Liver (tissue), 9 donors: ENCODE data around the gene VAMP1. TPM values are rescaled to one million over a fixed set of nuclear protein-coding genes. Genes with fewer than 3 reads are reported as not detected.
"Not testable (repeated sequence)": the region's sequence is repeated elsewhere in the genome, so short reads cannot be mapped to it uniquely, and the experiment has no call there.

ENCODE experiments used
- DNase-seq: peaks from one replicate; pipeline ENCODE4 v3.0.0-alpha.2; 2017; ENCODE audit warnings: low spot score
- H3K27ac ChIP-seq, 2 donors: one replicate each; pipeline ENCODE4 v1.7.0; 2013; ENCODE audit warnings: inconsistent platforms in 2 of 2, low read length in 2 of 2, control low read depth in 1 of 2, low read depth in 1 of 2, mild to moderate bottlenecking in 1 of 2
- H3K27me3 ChIP-seq, 4 donors: one replicate each; pipeline versions ENCODE4 v1.6.1 to v1.7.0; 2013; ENCODE audit warnings: low read length in 3 of 4, inconsistent platforms in 1 of 4, mild to moderate bottlenecking in 1 of 4, moderate library complexity in 1 of 4; ENCODE audit not compliant: control insufficient read depth in 4 of 4, insufficient read depth in 4 of 4
- H3K36me3 ChIP-seq, 4 donors: one replicate each; pipeline versions ENCODE4 v1.6.1 to v1.7.0; 2013; ENCODE audit warnings: low read length in 3 of 4, mild to moderate bottlenecking in 3 of 4, low read depth in 1 of 4, moderate library complexity in 1 of 4; ENCODE audit not compliant: control insufficient read depth in 4 of 4, insufficient read depth in 3 of 4
- H3K4me1 ChIP-seq, 4 donors: one replicate each; pipeline versions ENCODE4 v1.6.1 to v1.7.0; 2013; ENCODE audit warnings: low read length in 3 of 4, mild to moderate bottlenecking in 3 of 4, moderate library complexity in 1 of 4; ENCODE audit not compliant: control insufficient read depth in 4 of 4, insufficient read depth in 4 of 4
- H3K4me3 ChIP-seq, 3 donors: one replicate each; pipeline versions ENCODE4 v1.6.1 to v1.7.0; 2013; ENCODE audit warnings: low read length in 3 of 3, control low read depth in 1 of 3, low read depth in 1 of 3, mild to moderate bottlenecking in 1 of 3
- H3K9ac ChIP-seq, 2 donors: one replicate each; pipeline ENCODE4 v1.7.0; 2013; ENCODE audit warnings: low read length in 2 of 2, mild to moderate bottlenecking in 2 of 2, moderate library complexity in 2 of 2, control low read depth in 1 of 2, low read depth in 1 of 2
- H3K9me3 ChIP-seq, 4 donors: one replicate each; pipeline versions ENCODE4 v1.6.1 to v1.7.0; 2013; ENCODE audit warnings: low read length in 3 of 4; ENCODE audit not compliant: control insufficient read depth in 4 of 4
- ATF3 ChIP-seq: IDR thresholded peaks from 2 replicates; pipeline ENCODE4 v1.6.1; 2016; ENCODE audit warnings: antibody characterized with exemption
- EGR1 ChIP-seq, 2 donors: IDR thresholded peaks; 2 replicates each; pipeline ENCODE4 v1.6.1; 2016 to 2018; ENCODE audit warnings: antibody characterized with exemption in 2 of 2, low read depth in 2 of 2
- FOXA1 ChIP-seq: IDR thresholded peaks from 2 replicates; pipeline ENCODE4 v1.6.1; 2016; ENCODE audit warnings: antibody characterized with exemption
- FOXA2 ChIP-seq: IDR thresholded peaks from 2 replicates; pipeline ENCODE4 v1.6.1; 2016; ENCODE audit warnings: antibody characterized with exemption
- GABPA ChIP-seq, 2 donors: IDR thresholded peaks in 1 of 2; conservative IDR thresholded peaks in 1 of 2; 2 replicates each; pipeline ENCODE4 v1.6.1; 2016; ENCODE audit warnings: antibody characterized with exemption in 2 of 2, mild to moderate bottlenecking in 1 of 2, moderate library complexity in 1 of 2
- HNF4A ChIP-seq, 2 donors: conservative IDR thresholded peaks; 2 replicates each; pipeline ENCODE4 v1.6.1; 2016; ENCODE audit warnings: antibody characterized with exemption in 2 of 2, mild to moderate bottlenecking in 2 of 2
- HNF4G ChIP-seq: IDR thresholded peaks from 2 replicates; pipeline ENCODE4 v1.6.1; 2016; ENCODE audit warnings: antibody characterized with exemption
- JUND ChIP-seq, 2 donors: IDR thresholded peaks; 2 replicates each; pipeline ENCODE4 v1.6.1; 2016; ENCODE audit warnings: antibody characterized with exemption in 2 of 2
- MAX ChIP-seq: IDR thresholded peaks from 2 replicates; pipeline ENCODE4 v1.6.1; 2016; ENCODE audit warnings: antibody characterized with exemption
- NR2F2 ChIP-seq: IDR thresholded peaks from 2 replicates; pipeline ENCODE4 v1.6.1; 2016; ENCODE audit warnings: antibody characterized with exemption
- RAD21 ChIP-seq, 2 donors: IDR thresholded peaks; 2 replicates each; pipeline ENCODE4 v1.6.1; 2016; ENCODE audit warnings: antibody characterized with exemption in 2 of 2, mild to moderate bottlenecking in 2 of 2
- REST ChIP-seq: IDR thresholded peaks from 2 replicates; pipeline ENCODE4 v1.6.1; 2016; ENCODE audit warnings: antibody characterized with exemption, mild to moderate bottlenecking
- RXRA ChIP-seq, 2 donors: IDR thresholded peaks; 2 replicates each; pipeline ENCODE4 v1.6.1; 2017 to 2018; ENCODE audit warnings: antibody characterized with exemption in 2 of 2, mild to moderate bottlenecking in 1 of 2
- SP1 ChIP-seq: IDR thresholded peaks from 2 replicates; pipeline ENCODE4 v1.6.1; 2018; ENCODE audit warnings: antibody characterized with exemption, mild to moderate bottlenecking
- TAF1 ChIP-seq: conservative IDR thresholded peaks from 2 replicates; pipeline ENCODE4 v1.6.1; 2016; ENCODE audit warnings: antibody characterized with exemption, mild to moderate bottlenecking
- YY1 ChIP-seq: IDR thresholded peaks from 2 replicates; pipeline ENCODE4 v1.6.1; 2016; ENCODE audit warnings: antibody characterized with exemption, mild to moderate bottlenecking
- ZBTB33 ChIP-seq: IDR thresholded peaks from 2 replicates; pipeline ENCODE4 v1.6.1; 2016; ENCODE audit warnings: antibody characterized with exemption
- whole genome bisulfite sequencing: extraction: QIAGEN DNeasy Blood & Tissue Kit; methylation state at CpG from one replicate; pipeline ENCODE4 v1.1.7; 2013; 5-methylcytosine and 5-hydroxymethylcytosine counted together
- polyA plus RNA-seq, 2 donors: library from polyadenylated mRNA; stranded (reverse) in 1 of 2; unstranded in 1 of 2; fragments of 200-250 nt in 1 of 2; fragments of >200 nt in 1 of 2; fragmentation: Nextera tagmentation in 1 of 2; extraction: Ambion mirVana in 1 of 2; gene quantifications; one replicate each; pipeline versions ENCODE4 v1.2.1 to v1.2.3, GENCODE V29; 2013 to 2015
- total RNA-seq, 2 donors: library from RNA; depleted of rRNA; stranded (reverse); fragments of >200 nt; gene quantifications; one replicate each; pipeline ENCODE4 v1.2.3, GENCODE V29; 2014
- TF ChIP-seq, protein P1 (sequence below): fragments of 150-350 bp; IDR thresholded peaks from 2 replicates; pipeline ENCODE4 v1.5.1; 2017; ENCODE audit warnings: improper control_type of control experiment, low read depth, low read length; ENCODE audit not compliant: missing input control
- donor health status: healthy.
- donor health status: healthy.
- donor health status: healthy.
- donor health status: healthy.
- donor health status: healthy.

The VAMP1 gene
- total and polyA plus RNA-seq, 4 donors, result 2.4 to 6.4 (median 5.0) TPM

DNA sequence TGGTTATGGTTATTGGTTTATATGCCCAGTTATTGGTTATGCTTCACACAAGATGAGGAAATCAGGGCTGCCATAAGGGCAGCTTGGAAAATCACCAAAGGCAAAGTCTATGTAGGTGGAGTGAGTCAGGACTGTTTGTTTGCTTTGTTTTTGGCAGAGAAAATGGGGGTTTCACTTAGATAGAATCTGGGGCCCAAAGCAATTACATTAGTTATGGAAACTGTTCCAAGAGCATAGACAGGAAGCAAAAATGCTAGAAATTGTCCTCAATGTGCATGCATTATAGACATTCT, 2.2 kb downstream of the VAMP1 start:
- H3K9me3 ChIP-seq, result no peaks in the 10 kb centered on the region
- no peak for DNase-seq
- TF ChIP-seq RXRA (IDR thresholded peaks at IDR 0.05), result peak in 1 of 2 donors; percentile 13
- no peak for TF ChIP-seq REST
- TF ChIP-seq RAD21 (IDR thresholded peaks at IDR 0.05), result no peak
- no peak for TF ChIP-seq EGR1 (IDR thresholded peaks at IDR 0.05; ENCODE audit: low read depth in 2 of 2)
- no peak for TF ChIP-seq TAF1
- TF ChIP-seq HNF4G, result peak; percentile 35
- peak; percentile 80 to 88 for TF ChIP-seq JUND (IDR thresholded peaks at IDR 0.05)
- TF ChIP-seq GABPA (IDR thresholded peaks at IDR 0.05 in 1 of 2, conservative IDR thresholded peaks at IDR 0.05 in 1 of 2), result no peak
- peak; percentile 81 for TF ChIP-seq YY1
- TF ChIP-seq ATF3, result peak; percentile 78
- no peak for TF ChIP-seq MAX
- peak; percentile 81 to 86 for TF ChIP-seq HNF4A (conservative IDR thresholded peaks at IDR 0.05)
- no peak for TF ChIP-seq ZBTB33
- TF ChIP-seq, protein P1, sequence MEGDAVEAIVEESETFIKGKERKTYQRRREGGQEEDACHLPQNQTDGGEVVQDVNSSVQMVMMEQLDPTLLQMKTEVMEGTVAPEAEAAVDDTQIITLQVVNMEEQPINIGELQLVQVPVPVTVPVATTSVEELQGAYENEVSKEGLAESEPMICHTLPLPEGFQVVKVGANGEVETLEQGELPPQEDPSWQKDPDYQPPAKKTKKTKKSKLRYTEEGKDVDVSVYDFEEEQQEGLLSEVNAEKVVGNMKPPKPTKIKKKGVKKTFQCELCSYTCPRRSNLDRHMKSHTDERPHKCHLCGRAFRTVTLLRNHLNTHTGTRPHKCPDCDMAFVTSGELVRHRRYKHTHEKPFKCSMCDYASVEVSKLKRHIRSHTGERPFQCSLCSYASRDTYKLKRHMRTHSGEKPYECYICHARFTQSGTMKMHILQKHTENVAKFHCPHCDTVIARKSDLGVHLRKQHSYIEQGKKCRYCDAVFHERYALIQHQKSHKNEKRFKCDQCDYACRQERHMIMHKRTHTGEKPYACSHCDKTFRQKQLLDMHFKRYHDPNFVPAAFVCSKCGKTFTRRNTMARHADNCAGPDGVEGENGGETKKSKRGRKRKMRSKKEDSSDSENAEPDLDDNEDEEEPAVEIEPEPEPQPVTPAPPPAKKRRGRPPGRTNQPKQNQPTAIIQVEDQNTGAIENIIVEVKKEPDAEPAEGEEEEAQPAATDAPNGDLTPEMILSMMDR, result no peak
- no peak for TF ChIP-seq FOXA2
- TF ChIP-seq NR2F2, result no peak
- TF ChIP-seq SP1, result peak; percentile 56
- TF ChIP-seq FOXA1, result no peak
- H3K27me3 ChIP-seq, result no peaks in the 10 kb centered on the region
- peaks cover 2 to 19% (median 15%) of the 10 kb centered on the region in 4 donors for H3K36me3 ChIP-seq
- no peak overlapping the region for H3K9ac ChIP-seq
- H3K4me1 ChIP-seq, result peaks cover 10 to 30% (median 20%) of the 10 kb centered on the region in 4 donors
- H3K27ac ChIP-seq, result peak overlapping the region; percentile 36 to 71
- no peak overlapping the region for H3K4me3 ChIP-seq

DNA sequence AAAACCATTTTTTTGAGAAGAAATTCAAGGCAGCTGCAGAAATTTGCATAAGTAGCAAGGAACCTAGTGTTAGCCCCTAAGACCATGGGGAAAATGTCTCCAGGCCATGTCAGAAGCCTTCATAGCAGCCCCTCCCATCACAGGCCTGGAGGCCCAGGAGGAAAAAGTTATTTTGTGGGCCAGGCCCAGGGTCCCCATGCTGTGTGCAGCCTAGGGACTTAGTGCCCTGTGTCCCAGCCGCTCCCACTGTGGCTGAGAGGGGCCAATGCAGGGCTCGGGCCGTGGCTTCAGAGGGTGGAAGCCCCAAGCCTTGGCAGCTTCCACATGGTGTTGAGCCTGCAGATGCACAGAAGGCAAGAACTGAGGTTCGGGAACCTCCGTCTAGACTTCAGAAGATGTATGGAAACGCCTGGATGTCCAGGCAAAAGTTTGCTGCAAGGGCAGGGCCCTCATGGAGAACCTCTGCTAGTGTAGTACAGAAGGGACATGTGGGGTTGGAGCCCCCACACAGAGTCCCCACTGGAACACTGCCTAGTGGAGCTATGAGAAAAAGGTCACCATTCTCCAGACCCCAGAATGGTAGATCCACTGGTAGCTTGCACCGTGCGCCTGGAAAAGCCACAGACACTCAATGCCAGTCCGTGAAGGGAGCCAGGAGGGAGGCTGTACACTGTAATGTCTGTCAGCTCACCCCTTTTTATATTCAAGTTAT, 2.8 kb downstream of the VAMP1 start:
- not testable (repeated sequence) for H3K27me3 ChIP-seq, H3K9ac ChIP-seq, H3K4me3 ChIP-seq, H3K9me3 ChIP-seq, DNase-seq
- Histone ChIP-seq H3K4me1 (peaks cover 10 to 30% (median 20%) of the 10 kb centered on the region in 4 donors), H3K27ac (peak overlapping the region; percentile 33 to 71), H3K36me3 (peaks cover 4 to 24% (median 19%) of the 10 kb centered on the region in 4 donors)
- 96% methylated on average over 9 of the region's 9 CpGs for WGBS

GRCh38 chr12:6466751-6467150, 3.7 kb downstream of the VAMP1 start:
- peaks cover 4 to 33% (median 28%) of the 10 kb centered on the region in 4 donors for H3K36me3 ChIP-seq
- DNase-seq, H3K27ac ChIP-seq, H3K27me3 ChIP-seq, H3K9ac ChIP-seq, H3K4me3 ChIP-seq, H3K9me3 ChIP-seq: not testable (repeated sequence)
- WGBS, result 85% methylated on average over 4 of the region's 4 CpGs
- peaks cover 10 to 30% (median 20%) of the 10 kb centered on the region in 4 donors for H3K4me1 ChIP-seq
